HG02981 (cell line): ENCODE results near the gene CBX2.
"Not testable (repeated sequence)": the region's sequence is repeated elsewhere in the genome, so short reads cannot be mapped to it uniquely, and the experiment has no call there.

ENCODE experiments used
- ATAC-seq: cut with Tn5 transposase; IDR thresholded peaks from one replicate; pipeline ENCODE4 v1.9.1; 2021; ENCODE audit warnings: mild to moderate bottlenecking, moderate library complexity; ENCODE audit not compliant: unreplicated experiment

The CBX2 gene

DNA sequence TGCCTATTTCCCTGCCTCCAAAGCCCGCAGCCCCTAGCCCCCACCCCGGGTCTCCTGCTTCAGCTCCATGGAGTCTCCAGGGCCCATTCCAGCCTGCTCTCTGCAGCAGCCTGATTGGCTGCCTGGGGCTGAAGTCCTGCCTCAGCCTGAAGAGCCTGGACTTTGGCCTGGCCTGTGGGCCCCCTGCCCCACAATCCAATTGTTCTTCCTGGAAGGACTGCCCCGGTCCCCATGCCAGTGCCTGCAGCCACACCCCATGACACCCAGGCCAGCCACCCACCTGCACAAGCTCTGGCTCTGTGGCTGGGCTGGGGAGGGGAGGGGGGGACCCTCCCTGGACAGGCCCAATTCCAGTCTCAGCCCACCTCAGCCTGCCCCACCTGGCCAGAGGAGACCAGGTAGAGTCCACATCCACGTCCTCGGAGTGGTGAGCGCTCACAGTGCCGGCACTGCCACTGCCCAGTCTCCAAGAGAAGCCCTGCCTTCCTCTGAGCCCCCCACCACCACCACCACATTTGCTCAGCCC is 34.9 kb upstream of the CBX2 start:
- ATAC-seq, result no peak

DNA sequence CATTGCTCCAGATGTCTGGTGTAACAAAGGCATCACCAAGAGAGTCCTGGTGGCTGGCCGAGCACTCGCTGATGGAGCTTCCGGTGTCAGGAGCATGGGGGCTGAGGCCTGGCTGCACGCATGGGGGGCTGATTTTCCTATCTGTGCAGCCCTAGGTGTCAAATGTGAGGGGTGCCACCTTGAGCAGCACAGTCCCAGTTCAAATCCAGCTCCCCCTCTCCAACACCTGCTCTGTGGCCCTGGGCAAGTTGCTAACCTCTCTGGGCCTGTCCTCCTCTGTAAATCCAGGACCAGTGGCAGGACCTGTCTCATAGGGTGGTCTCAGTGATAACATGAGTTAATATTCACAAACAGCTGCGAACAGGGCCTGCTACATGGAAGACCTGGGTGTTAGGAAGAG is 34.3 kb upstream of the CBX2 start:
- ATAC-seq, result no peak

DNA sequence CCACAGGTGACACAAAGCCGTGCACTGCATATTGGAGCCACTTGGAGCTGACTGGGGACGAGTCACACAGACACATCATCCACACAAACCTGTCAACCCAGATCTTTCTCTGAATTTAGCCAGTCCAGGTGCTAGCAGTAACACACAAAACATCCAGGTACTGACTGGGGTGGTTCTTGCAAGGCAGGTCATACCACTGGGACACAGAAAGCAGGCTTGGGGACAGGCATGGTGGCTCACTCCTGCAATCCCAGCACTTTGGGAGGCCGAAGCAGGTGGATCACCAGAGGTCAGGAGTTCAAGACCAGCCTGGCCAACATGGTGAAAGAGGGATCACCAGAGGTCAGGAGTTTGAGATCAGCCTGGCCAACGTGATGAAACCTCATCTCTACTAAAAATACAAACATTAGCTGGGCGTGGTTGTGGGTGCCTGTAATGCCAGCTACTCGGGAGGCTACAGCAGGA is 32.3 kb upstream of the CBX2 start:
- ATAC-seq, result no peak

DNA sequence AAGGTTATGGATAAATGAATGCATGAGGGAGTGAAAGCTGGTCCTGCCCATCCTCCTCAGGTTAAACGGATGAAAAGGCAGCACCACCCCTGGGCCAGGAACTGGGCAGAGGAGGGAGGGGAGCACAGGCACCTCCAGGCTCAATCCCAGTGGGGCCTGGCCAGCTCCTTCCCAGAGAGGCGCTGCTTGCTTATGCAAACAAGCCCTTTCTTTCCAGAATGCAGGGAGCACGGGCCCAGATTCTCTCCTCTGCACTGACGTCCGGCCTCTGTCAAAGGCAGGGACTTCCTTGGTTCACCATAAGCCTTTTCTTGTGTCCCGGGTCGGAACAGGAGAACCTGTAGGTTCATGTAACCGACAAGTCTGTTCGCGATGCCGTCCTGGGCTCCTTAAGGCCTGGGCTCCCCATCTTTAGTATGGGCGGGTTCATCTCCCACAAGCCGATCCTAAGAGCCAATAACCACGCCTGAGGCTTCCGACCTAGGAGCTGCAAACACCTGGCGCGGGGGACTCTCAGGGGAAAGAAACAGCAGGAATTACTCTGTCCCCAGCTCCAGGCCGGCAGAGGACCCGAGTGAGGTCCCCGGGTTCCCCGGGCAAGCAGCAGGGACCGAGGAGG is 30.9 kb upstream of the CBX2 start:
- ATAC-seq, result no peak

DNA sequence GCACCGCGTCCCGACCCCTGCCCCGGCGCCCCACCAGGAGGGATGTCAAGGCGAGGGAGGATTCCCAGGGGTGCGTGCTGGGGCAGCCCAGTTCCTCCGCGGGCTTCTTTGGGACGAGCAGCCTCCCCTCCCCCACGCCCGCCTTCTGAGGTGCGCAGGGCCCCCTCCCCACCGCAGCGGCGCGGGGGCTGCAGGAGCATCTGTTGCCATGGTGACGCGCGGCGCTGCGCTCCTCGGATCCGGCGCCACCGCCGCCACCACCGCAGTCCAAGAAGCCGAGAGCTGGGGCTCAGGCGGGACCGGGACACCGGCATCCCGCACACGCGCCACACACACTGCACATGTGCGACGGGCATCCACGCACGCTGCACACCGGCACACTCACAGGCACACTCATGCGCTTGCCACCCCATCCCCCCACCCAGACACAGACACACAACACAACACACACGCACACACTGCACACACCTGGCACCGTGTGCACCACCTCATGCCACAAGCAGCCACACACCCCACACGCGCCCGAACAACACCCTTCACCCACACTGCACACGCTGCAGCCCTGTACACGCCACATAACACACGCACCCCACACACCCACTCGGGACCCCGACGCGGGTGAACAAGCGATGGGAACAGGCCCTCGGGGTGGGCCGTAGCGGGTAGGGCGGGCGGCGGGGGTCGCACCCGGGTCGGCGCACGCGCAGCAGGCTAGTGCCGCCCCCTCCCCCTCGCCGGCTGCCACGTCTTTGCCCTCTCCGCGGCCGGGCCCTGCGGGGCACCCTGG is 30.2 kb upstream of the CBX2 start:
- no peak for ATAC-seq

DNA sequence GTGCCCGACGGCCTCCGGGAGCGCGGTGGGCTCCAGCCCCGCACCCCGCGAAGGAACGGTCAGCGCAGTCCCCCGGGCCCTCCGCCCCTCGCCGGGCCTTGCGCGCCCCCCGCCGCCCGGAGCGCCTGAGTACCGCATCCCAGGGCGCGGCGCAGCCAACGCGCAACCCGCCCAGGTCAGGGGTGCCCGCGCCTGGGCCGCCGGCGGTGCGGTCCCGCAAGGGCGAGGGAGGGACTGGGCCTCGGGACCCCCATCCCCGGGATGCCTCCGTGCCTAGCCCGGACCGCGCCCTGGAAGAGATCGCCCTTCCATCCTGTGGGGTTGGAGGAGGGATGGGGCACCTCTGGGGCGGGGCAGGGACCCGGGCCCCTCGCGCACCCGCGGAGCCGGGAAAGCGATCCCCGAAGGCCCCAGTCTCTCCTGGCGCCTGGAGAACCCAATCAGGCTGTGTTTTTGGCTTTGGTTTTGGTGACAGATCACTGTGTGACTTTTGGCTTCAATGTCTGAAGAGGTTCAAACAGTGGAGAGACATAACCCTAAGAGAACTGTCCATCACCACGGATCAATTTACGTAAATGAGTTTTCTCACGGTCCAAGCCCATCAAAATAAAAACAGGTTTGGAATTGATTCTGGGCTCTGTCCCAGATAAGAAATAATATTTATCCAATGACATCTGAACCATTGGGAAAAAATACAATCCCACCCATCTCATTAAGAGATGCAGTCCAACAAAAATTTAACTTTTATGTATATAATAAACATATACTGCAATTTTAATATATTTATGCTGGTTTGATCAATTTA is 29.5 kb upstream of the CBX2 start:
- ATAC-seq, result no peak

DNA sequence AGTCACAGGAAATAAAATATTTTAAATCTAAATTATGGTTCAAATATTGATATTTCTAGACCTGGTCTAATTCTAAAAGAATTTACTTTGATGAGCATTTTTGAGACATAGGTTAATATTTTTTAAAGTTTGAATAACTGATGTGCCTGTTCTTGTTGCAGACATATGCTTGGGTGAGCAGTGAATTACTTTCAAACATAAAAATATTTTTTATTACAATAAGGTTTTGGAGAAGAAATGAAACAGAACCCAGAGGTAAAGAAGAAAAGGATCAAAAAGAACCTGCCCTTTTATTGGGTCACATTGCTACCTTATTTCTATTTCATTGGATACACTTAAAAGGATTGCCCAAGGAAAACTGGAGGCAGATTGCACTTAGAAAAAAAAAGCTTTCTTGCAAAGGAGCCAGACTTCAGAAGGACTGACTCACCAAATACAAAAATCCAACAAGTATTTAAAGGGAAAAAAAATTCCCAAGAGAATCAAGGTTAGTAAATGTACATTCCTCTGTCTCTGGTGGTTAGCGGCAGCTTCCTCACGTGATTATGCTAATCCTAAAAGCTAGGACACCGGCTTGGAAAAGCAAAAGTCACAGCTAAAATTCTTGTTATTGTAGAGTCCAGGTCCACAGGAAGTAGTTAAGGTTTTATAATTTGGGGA is 28.7 kb upstream of the CBX2 start:
- ATAC-seq, result no peak

DNA sequence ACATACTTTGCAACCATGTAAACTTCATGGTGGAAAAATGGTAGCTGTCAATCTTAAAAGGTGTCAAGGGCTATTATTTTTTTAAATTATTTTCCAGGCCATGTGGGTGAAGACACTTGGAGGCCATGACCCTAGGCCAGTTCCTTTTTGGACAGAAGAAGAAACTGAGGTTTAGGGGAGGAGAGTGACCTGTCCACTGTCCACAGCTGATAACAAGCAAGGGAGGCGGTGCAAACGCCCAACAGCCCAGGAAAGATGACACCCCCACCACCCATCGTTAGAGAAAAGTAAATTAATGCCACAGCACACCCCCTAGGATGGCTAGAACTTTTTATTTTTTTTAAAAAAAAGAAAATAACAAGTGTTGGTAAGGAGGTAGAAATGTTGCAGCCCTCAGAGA is 28.0 kb upstream of the CBX2 start:
- no peak for ATAC-seq

DNA sequence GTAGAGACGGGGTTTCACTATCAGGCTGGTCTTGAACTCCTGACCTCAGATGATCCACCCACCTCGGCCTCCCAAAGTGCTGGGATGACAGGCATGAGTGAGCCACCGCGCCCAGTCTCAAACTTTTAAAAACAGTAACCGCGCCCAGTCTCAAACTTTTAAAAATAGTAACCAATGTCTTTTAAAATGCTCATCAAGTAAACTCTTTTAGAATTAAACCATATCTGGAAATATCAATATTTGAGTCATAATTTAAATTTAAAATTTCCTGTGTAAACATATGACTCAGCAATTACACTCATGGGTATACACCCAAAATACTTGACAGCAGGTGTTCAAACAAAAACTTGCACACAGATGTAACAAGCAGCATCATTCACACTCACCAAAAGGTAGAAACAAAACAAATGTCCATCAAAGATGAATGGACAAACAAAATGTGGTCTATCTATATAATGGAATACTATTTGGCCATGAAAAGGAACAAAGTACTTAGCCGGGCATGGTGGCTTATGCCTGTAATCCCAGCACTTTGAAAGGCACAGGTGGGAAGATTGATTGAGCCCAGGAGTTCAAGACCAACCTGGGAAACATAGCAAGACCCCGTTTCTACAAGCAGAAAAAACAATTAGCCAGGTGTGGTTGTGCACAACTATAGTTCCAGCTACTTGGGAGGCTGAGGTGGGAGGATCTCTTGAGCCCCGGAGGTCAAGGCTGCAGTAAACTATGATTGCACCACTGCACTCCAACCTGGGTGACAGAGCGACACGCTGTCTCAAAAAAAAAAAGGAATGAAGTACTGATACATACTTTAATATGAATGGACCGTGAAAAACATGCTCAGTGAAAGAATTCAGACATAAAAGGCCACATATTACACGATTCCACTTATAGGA is 27.1 kb upstream of the CBX2 start:
- ATAC-seq, result no peak

DNA sequence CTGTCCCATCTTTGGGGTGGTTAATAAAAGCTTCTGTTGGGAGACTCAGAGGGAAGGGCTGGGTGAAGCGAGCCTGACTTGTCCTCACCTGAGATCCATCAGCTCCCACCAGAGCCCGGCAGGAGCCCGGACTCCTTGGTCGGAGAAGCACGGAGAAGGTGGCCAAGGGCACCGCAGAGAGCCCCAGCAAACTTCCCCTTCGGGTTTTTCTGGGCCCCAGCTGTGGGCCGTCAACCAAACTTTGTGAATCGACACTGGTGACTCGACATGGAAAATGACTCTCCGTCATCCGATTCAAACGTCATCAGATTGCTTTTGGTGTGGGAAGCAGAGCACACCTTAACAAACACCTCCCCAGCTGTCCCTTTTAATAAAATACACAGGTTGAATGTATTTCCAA is 25.8 kb upstream of the CBX2 start:
- ATAC-seq, result no peak

DNA sequence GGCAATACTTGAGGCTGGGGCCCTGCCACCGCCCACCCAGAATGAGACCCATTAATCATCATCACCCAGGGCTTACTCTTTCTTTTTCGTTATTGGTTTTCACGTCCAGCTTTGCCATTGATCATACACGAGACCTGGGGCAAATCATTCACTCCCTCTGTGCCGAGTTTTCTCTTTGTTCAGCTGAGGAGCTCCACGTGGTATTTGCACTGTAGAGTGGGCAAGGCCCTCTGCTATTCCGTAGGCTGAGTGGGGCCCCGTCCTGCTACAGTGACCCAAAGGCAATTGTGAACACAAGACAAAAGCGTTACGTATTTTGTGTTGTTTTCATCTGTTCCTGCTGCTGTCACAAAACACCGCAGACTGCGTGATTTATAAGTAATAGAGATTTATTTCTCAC is 23.6 kb upstream of the CBX2 start:
- no peak for ATAC-seq

DNA sequence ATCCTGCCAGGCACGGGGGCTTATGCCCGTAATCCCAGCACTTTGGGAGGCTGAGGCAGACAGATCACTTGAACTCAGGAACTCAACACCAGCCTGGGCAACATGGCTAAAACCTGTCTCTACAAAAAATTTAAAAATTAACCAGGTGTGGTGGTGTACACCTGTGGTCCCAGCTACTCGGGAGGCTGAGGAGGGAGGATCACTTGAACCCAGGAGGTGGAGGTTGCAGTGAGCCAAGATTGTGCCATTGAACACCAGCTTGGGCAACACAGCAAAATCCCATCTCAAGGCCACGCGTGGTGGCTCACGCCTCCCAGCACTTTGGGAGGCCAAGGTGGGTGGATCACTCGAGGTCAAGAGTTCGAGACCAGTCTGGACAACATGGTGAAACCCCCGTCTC is 23.0 kb upstream of the CBX2 start:
- not testable (repeated sequence) for ATAC-seq

DNA sequence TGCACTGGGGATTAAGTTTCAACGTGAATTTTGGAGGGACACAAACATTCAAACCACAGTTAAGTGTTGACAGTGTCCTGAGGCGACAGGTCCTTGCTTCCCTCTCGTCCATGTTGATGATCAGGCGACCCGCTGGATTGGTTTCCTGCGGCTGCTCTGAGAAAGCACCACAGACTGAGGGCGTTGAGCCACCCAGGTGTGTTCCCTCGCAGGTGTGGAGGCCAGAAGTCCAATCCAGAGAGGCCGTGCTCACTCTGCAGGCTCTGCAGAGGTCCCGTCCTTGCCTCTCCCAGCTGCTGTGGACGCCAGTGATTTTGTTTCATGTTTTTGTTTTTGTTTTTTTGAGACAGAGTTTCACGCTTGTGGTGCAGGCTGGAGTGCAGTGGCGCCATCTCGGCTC is 22.4 kb upstream of the CBX2 start:
- ATAC-seq, result no peak

DNA sequence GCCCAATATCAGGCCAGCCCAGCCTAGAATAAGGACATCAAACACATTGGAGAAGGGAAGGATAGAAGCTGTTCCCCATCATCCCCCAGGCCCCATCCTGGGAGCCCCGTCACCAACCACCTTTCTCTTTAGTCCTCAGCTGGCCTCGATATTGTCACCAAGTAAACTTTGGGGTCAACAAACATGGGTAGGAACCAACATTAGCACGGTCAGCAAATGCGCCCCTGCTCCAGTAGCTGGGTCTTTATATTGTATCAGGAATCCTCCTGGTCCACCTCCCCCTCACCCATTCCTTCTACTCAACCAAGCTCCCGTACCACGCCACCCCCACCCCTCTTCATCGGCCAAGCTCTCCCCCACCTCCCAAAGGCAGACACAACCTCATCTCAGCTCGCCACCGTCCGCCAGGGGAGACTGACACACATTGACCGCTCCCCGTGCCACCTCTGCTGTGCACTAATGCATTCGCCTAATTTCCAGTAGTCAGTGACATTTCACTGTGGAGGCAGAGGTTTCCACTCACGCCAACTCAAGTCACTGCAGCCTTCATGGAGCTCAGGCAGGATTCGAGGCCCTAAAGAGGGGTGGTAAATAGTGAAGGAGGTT is 20.7 kb upstream of the CBX2 start:
- ATAC-seq, result no peak

DNA sequence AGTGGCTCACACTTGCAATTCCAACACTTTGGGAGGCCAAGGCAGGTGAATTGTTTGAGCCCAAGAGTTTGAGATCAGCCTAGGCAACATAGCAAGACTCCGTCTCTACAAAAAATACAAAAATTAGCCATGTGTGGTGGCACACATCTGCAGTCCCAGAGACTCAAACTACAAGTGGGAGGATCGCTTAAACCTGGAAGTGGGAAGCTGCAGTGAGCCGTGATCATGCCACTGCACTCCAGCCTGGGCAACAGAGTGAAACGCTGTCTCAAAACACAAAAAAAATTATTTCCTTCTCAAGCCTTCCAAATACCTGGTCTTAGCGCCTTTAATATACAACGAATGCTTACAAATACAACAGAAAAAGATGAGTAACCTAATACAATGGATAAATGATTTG is 19.7 kb upstream of the CBX2 start:
- ATAC-seq, result no peak

DNA sequence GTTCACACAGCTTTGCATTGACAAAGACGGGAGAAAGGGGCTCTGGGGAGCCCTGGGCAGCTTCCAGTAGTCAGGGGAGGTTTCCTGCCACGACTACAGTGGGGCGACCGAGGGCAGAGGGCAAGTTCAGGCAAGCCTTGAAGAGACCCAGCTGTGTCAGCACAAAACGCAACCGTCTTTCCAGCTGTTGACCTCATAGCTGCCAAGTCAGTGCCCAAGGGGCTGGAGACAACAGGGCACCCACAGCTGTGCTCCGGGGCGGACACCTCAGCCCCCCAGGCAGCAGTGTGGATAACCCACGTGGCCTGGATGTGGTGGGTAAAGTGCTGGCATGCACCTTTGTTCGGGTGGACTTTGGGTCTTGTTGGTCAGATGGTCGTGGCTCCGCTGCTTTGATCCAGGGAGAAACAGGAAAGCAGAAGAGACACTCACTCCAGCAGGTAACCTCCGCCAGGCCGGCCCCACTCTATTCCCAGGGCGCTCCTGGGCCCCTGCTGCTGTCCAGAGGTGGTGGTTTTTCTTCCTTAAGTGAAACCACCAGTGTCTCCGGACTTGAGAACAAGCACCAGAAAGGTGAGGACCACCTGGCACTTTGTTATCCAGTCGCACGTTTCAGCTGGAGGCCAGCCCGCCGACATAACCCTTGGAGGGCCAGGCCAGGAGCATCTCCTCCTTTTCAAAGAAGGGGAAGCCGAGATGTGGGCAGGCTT is 17.6 kb upstream of the CBX2 start:
- no peak for ATAC-seq

DNA sequence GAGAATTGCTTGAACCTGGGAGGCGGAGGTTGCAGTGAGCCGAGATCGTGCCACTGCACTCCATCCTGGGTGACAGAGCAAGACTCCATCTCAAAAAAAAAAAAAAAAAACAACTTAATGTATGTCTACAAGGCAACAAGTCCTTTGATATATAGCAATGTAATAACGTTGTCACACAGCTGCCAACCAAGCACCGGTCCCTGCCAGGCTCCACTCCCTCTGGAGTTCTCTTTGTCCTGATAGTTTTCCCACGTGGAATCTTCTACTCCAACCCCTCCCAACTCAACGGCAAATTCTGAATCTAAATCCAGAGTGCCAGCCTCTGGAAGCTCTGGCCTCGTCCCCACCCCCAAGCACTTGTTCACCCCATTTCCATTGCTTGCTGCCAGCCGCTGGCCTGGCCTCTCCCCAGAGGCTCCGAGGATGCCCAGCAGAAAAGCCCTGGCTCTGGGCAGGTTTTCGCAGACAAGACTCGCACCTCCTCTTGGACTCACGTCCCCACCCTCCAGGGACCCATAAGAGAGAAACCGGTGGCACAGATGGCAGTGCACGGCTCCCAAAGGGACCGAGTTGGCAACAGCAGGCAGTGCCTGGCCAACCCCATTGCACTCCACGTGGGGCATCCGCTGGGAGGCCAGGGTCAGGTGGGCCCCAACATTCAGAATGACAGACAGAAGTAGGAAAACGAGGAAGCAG is 15.9 kb upstream of the CBX2 start:
- ATAC-seq, result no peak

DNA sequence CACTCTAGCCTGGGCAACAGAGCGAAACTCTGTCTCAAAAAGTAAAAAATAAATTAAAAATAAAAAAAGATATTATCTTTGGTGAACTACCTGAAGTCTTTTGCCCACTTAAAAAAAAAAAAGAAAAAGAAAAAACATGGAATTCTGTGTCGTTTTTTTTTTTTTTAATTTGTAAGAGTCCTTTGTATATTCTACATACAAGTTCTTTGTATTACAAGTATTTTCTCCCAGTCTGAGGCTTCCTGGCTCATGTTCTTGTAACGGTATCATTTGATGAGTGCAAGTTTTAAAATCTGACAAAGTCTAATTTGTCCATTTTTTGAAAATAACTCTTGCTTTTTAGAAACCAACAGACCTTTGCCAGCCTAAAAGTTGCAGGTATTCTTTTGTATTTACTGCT is 12.2 kb upstream of the CBX2 start:
- no peak for ATAC-seq
